Measurements from ENCODE around the gene BLOC1S3. TPM values are rescaled to one million over a fixed set of nuclear protein-coding genes. Genes with fewer than 3 reads are reported as not detected.

The BLOC1S3 gene
- total RNA-seq, 2 experiments from 2014 or later: 10.7 to 11.2 TPM

DNA sequence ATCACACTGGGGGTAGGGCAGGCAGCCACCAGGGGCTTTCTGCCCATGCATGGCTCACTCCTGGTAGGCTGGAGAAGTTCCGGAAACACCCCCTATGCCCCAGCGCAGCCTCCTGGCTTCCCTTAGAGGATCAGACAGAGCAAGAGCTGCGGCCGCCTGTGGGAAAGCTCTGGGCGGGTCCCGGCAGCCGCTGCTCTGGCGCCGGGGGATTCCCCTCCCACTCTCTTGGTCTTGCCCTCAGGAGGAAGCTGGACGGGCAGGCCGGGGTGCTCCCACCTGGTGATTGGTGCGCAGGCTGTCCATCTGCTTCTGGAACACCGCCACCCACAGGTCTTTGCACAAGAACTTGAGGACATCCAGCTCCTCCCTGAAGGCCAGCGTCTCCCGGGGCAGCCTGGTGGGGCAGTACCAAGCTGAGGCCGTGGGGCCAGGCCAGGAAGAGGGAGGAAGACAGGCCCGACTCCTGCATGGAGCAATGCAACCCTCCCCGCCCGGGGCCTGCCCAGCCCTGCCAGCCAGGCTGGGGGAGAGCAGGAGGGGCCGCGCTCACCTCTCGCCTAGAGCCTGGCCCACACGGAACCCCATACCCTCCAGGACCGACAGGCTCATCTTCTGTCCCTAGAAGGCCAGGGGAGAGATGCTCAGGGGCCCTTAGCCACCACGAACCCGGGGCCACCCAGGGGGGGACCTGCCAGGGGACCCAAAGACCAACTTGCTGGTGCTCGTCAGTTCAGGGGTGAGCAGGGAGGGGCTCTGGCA lies 13.8 kb upstream of the BLOC1S3 start:
- ATAC-seq (peak; percentile 88), DNase-seq (peak; percentile 75)
- POLR2A ChIA-PET: no interaction called here
- no peak overlapping the region for H3K27ac Mint-ChIP-seq
- no peak overlapping the region for H3K4me3 Mint-ChIP-seq
- intact Hi-C loops (cut with DNase I, micrococcal nuclease): no loop called here
- H3K36me3 Mint-ChIP-seq (ENCODE audit: low read depth): no peaks in the 10 kb centered on the region
- peaks cover 11% of the 10 kb centered on the region for H3K4me1 Mint-ChIP-seq
- H3K27me3 Mint-ChIP-seq: no peaks in the 10 kb centered on the region
- no peaks in the 10 kb centered on the region for H3K9me3 Mint-ChIP-seq (ENCODE audit: low read depth)
- CTCF ChIA-PET: interaction anchor here (0.7 to 1.4 kb wide), 2 partner anchors 15 to 72 kb away, joined by 3 to 5 read pairs; partner anchors contain the start of gene PPP1R37

DNA sequence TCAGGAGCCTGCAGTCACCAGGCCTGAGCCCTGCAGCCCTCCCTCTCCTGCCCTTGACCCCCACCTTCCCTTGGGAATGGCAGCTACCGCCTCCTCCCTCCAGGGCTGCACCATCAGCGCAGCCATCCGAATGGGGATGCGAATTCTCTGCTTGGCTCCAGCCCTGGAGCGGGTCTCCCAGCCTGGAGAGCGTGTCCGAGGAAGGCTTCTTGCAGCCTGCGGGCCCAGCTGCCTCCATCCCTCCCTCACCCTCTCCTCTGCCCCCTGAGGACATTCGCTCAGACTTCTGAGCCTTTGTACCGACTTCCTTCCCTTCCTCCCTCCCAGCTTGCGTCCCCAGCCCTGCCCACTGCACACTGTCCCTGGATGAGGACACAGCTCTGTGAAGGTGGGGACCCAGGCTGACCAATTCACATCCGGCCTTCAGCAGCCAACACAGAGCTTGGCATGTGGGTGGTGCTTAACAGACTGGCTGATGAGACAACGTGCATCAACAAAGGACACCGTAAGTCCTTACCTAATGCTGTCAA lies 11.8 kb upstream of the BLOC1S3 start:
- POLR2A ChIA-PET: no interaction called here

DNA sequence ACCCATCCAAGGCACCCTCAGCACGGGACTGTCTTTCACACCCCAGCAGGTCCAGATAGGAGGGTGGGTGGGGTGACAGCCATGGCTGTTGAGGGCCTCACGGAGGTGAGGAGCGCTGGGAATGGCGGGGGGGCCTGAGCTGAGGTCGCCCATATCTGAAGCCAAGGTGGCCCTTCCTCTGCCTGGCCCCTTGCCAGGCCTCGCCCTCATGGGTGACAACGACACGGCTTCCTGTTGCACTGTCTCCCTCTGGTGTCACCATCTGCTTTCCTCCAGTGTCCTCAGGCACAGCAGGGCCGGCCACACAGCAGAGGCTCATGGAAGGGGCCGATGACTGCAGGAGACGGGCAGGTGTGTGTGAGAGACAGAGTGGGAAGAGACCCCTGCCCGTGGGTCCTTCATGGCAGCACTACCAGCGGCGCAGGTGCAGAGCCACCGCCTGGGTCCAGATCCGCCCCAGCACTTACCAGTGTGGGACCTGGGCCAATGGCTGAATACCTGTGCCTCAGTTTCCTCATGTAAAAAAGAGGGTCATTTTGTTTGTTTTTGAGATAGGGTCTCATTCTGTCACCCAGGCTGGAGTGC lies 9.7 kb upstream of the BLOC1S3 start:
- no peak overlapping the region for H3K27ac Mint-ChIP-seq
- no peak for ATAC-seq
- intact Hi-C loops (cut with DNase I, micrococcal nuclease): no loop called here
- no peak for DNase-seq
- CTCF ChIA-PET: no interaction called here
- H3K27me3 Mint-ChIP-seq: no peaks in the 10 kb centered on the region
- no peak overlapping the region for H3K4me3 Mint-ChIP-seq
- no peaks in the 10 kb centered on the region for H3K9me3 Mint-ChIP-seq (ENCODE audit: low read depth)
- H3K36me3 Mint-ChIP-seq (ENCODE audit: low read depth): no peaks in the 10 kb centered on the region
- POLR2A ChIA-PET: no interaction called here
- H3K4me1 Mint-ChIP-seq: peaks cover 36% of the 10 kb centered on the region

More for the DNA sequence above, 11.8 kb upstream of the BLOC1S3 start:
- H3K36me3 Mint-ChIP-seq (ENCODE audit: low read depth): no peaks in the 10 kb centered on the region
- intact Hi-C loops (cut with DNase I, micrococcal nuclease): no loop called here
- DNase-seq (no peak), ATAC-seq (no peak)
- H3K27me3 Mint-ChIP-seq: no peaks in the 10 kb centered on the region
- no peak overlapping the region for H3K4me3 Mint-ChIP-seq
- H3K27ac Mint-ChIP-seq: no peak overlapping the region
- peaks cover 28% of the 10 kb centered on the region for H3K4me1 Mint-ChIP-seq
- CTCF ChIA-PET: interaction anchor here (0.7 to 1.2 kb wide), 2 partner anchors 11 to 16 kb away, joined by 3 read pairs; partner anchors contain the start of gene TRAPPC6A
- H3K9me3 Mint-ChIP-seq (ENCODE audit: low read depth): no peaks in the 10 kb centered on the region

DNA sequence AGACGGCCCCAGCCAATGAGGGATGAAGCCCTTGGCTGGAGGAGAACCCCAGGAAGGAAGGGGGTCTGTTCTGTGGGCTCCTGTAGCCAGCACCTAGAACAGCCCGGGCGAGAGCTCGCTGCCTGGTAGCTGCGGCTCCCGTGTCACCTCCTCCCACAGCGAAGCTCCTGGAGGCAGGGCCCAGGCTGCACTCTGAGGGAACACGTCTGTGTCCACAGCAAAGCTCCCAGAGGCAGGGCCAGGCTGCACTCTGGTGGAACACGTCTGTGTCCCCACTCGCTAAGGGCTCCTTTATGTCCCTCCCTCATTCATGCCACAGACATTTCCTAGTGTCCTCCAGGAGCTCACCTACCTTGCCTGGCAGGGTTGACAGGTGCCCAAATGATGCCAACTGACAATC lies 9.0 kb upstream of the BLOC1S3 start:
- ChIA-PET POLR2A (no interaction called here), CTCF (no interaction called here)
- no peak overlapping the region for H3K4me3 Mint-ChIP-seq
- intact Hi-C loops (cut with DNase I, micrococcal nuclease): no loop called here
- H3K27ac Mint-ChIP-seq: no peak overlapping the region
- peaks cover 36% of the 10 kb centered on the region for H3K4me1 Mint-ChIP-seq
- no peak for ATAC-seq
- no peaks in the 10 kb centered on the region for H3K36me3 Mint-ChIP-seq (ENCODE audit: low read depth)
- no peaks in the 10 kb centered on the region for H3K9me3 Mint-ChIP-seq (ENCODE audit: low read depth)
- H3K27me3 Mint-ChIP-seq: no peaks in the 10 kb centered on the region
- no peak for DNase-seq

DNA sequence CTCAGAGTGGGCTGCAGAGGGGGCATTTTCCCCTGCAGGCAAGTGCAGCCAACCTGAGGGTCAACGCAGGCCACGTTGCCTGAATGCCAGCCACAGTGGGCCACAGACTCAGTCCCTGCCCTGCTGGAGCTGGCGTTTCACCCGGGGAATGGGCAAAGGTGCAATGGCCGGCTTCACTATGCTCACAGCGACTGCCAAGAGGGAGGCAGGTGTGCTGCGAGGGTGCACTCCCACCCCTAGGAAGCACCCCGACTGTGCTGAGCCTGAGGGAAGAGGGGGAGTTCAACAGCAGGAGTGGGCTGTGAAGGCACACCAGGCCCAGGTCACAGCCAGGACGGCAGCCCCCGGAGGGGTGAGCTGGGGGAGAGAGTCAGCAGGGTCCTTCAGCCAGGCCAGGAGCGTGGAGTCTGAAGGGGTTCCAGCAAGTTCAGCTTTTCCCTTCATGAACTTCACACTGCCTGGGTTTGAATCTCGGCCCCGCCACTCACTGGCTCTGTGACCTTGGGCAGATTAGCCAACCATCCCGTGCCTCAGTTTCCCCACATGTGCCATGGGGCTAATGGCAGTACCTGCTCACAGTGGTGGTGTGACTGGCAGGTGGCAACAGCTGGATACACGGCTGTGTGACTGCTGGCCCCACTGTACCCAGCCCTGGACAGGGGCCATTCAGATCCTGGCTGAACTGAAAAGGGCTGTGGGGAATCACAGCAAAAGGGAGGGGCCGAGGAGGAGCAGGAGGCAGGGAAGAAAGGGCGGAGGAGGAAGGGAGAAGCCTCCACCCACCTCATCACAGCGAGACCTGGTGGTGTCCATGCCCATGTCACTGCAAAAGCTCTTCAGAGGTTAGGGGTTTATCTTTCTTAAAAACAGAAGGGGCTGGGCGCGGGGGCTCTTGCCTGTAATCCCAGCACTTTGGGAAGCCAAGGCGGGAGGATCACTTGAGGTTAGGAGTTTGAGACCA lies 8.2 kb upstream of the BLOC1S3 start:
- Mint-ChIP-seq H3K9me3 (ENCODE audit: low read depth) (no peaks in the 10 kb centered on the region), H3K4me3 (no peak overlapping the region), H3K36me3 (ENCODE audit: low read depth) (peaks cover 1% of the 10 kb centered on the region), H3K27me3 (no peaks in the 10 kb centered on the region), H3K27ac (peak overlapping the region; percentile 95), H3K4me1 (peaks cover 34% of the 10 kb centered on the region)
- DNase-seq: no peak
- ChIA-PET POLR2A (no interaction called here), CTCF (no interaction called here)
- intact Hi-C loops (cut with DNase I, micrococcal nuclease): no loop called here
- no peak for ATAC-seq

DNA sequence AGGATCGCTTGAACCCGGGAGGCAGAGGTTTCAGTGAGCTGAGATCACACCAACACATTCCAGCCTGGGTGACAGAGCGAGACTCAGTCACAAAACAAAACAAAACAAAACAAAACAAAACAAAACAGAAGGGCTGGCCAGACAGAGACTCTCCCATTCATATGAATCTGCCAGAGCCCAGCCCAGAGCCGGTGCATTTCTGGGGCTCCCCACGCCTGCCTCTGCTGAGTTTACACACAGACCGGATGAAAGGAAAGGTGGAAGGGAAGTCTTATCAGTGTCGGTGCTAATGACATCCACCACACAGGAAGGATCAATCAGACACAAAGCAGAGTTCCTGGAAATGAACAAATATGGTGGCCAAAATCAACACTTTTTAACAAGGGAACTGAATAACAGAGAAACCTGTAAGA lies 7.4 kb upstream of the BLOC1S3 start:
- intact Hi-C loops (cut with DNase I, micrococcal nuclease): no loop called here
- Mint-ChIP-seq H3K27me3 (no peaks in the 10 kb centered on the region), H3K36me3 (ENCODE audit: low read depth) (peaks cover 4% of the 10 kb centered on the region), H3K9me3 (ENCODE audit: low read depth) (no peaks in the 10 kb centered on the region), H3K4me1 (peaks cover 34% of the 10 kb centered on the region), H3K4me3 (peak overlapping the region; percentile 50), H3K27ac (peak overlapping the region; percentile 95)
- peak; percentile 71 for DNase-seq
- CTCF ChIA-PET: no interaction called here
- ATAC-seq: peak; percentile 93
- POLR2A ChIA-PET: no interaction called here

DNA sequence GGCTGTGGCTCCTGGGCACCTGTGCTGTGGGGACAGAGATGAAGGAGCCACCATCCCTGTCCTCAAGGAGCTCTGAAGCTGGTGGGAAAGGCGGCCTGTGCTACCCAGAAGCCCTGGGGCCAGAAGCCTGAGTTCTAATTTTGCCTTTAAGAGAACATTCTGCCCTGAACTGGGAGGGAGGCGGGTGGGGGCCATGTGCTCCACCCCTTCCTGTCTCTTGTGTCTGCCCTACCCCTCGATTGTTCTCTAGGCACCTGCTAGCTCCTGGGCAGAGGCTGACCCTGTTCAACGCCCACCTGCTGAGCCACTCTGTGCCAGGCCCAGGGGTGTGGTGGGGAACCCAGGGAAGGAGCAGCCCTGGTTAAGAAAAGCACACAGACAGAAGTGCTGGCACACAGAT lies 6.4 kb upstream of the BLOC1S3 start:
- DNase-seq (no peak), ATAC-seq (peak; percentile 19)
- no peaks in the 10 kb centered on the region for H3K9me3 Mint-ChIP-seq (ENCODE audit: low read depth)
- peaks cover 36% of the 10 kb centered on the region for H3K4me1 Mint-ChIP-seq
- peak overlapping the region; percentile 58 for H3K27ac Mint-ChIP-seq
- peaks cover 4% of the 10 kb centered on the region for H3K36me3 Mint-ChIP-seq (ENCODE audit: low read depth)
- POLR2A ChIA-PET: no interaction called here
- intact Hi-C loops (cut with DNase I, micrococcal nuclease): no loop called here
- CTCF ChIA-PET: no interaction called here
- no peak overlapping the region for H3K4me3 Mint-ChIP-seq
- H3K27me3 Mint-ChIP-seq: no peaks in the 10 kb centered on the region

DNA sequence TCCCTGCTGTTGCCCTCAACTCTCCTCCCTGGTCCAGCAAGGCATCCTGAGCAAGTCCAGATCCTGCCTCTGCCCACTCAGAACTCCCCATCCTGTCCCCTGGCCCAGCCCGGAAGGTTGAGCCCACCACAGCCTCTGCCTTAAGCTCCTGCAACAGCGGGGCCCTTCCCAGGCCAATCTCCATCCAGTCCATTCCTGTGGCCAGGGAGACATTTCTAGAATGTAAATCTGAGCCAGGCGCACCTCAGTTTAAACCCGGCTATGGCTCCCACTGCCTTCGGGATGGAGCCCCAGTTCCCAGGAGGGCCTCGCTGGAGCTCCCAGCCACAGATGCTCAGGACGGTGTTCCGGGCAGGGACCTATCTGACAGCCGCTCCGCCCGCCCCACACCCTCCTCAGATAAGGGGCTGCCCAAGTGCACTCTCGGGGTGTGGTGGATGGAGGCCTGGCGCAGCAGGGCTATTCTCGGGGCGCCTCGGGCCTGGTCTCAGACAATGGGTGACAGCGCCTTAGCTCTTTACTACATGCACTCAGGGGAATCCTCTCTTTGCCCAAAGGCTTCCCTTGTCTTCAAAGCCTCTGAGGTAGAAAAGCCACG lies 5.9 kb upstream of the BLOC1S3 start:
- ATAC-seq: no peak
- POLR2A ChIA-PET: no interaction called here
- no peak overlapping the region for H3K4me3 Mint-ChIP-seq

DNA sequence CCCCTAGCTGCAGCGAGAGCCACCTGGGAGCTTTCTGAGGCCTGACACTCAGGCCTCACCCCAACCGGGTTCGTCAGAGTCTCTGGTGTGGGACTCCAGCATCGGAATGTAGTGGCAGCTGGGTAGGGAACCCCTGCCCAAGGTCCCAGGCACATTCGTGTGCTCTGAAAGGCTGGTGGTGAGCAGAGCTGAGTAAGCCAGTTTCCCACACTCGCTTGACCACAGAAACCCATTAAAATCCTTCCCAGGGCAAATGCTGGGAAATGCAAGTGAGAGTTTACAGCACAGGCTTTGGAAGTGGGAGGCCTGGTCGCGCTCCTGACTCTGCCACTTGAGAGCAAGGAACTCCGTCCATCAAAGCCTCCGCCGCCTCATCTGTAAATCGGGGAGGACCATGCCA lies 4.8 kb upstream of the BLOC1S3 start:
- intact Hi-C loops (cut with DNase I, micrococcal nuclease): no loop called here
- peak overlapping the region; percentile 25 for H3K27ac Mint-ChIP-seq

More for the DNA sequence above, 5.9 kb upstream of the BLOC1S3 start:
- Mint-ChIP-seq H3K27me3 (no peaks in the 10 kb centered on the region), H3K9me3 (ENCODE audit: low read depth) (no peaks in the 10 kb centered on the region), H3K27ac (peak overlapping the region; percentile 58), H3K36me3 (ENCODE audit: low read depth) (peaks cover 4% of the 10 kb centered on the region), H3K4me1 (peaks cover 36% of the 10 kb centered on the region)
- DNase-seq: no peak
- CTCF ChIA-PET: interaction anchor here (0.6 kb wide), 1 partner anchor 125 kb away, joined by 4 read pairs; no protein-coding TSS in a partner anchor
- intact Hi-C loops (cut with DNase I, micrococcal nuclease): no loop called here

DNA sequence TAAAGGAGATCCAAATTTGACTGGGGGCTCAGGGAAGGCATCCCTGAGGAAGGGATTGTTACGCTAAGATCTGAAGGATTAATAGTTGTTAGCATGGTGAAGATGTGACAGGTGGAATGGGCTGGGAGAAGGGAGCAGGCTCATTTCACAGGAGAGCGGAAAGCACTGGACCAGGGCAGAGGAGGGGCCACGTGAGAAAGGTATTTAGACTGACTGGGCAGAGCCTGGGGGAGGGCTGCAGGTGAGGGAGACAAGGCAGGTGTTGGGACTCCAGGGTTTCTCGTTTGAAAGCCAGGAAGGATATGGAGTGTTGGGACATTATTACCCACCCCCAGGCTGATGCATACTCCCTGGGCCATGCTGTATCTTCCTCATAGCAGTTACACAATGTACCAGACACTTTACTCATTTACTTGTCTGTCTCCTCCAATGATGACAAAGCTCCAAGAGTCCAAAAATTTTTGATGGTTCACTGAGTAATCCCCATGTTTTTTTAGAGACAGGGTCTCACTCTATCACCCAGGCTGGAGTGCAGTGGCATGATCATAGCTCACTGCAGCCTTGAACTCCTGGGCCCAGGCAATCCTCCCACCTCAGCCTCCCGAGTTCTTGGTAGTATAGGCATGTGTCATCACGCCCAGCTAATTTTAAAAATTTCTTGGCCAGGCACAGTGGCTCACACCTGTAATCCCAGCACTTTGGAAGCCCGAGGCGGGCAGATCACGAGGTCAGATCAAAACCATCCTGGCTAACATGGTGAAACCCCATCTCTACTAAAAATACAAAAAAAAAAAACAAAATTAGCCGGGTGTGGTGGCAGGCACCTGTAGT lies 2.9 kb upstream of the BLOC1S3 start:
- no peaks in the 10 kb centered on the region for H3K27me3 Mint-ChIP-seq
- no peaks in the 10 kb centered on the region for H3K9me3 Mint-ChIP-seq (ENCODE audit: low read depth)
- no peak overlapping the region for H3K4me3 Mint-ChIP-seq
- ATAC-seq: no peak
- ChIA-PET CTCF (interaction anchor here (0.6 to 0.8 kb wide), 2 partner anchors 14 to 116 kb away, joined by 3 to 4 read pairs; no protein-coding TSS in a partner anchor), POLR2A (interaction anchor here (0.6 kb wide), 1 partner anchor 659 kb away, joined by 9 read pairs; no protein-coding TSS in a partner anchor)
- H3K27ac Mint-ChIP-seq: no peak overlapping the region
- H3K4me1 Mint-ChIP-seq: peaks cover 36% of the 10 kb centered on the region
- intact Hi-C loops (cut with DNase I, micrococcal nuclease): loop anchor here (5.0 kb wide), 2 partner anchors 98 to 542 kb away; partner anchors contain the start of genes GEMIN7 (in 1 of the 2) and ZNF296 (in 1 of the 2)
- peaks cover 4% of the 10 kb centered on the region for H3K36me3 Mint-ChIP-seq (ENCODE audit: low read depth)
- DNase-seq: no peak

More for the DNA sequence above, 4.8 kb upstream of the BLOC1S3 start:
- Mint-ChIP-seq H3K27me3 (no peaks in the 10 kb centered on the region), H3K9me3 (ENCODE audit: low read depth) (no peaks in the 10 kb centered on the region), H3K36me3 (ENCODE audit: low read depth) (peaks cover 4% of the 10 kb centered on the region), H3K4me1 (peaks cover 38% of the 10 kb centered on the region), H3K4me3 (no peak overlapping the region)
- DNase-seq: no peak
- ChIA-PET POLR2A (no interaction called here), CTCF (interaction anchor here (0.6 kb wide), 1 partner anchor 57 kb away, joined by 3 read pairs; no protein-coding TSS in a partner anchor)
- no peak for ATAC-seq
